CD4-positive, alpha-beta T cell (primary cell): ENCODE results near the gene SLMAP. TPM values are rescaled to one million over a fixed set of nuclear protein-coding genes. Genes with fewer than 3 reads are reported as not detected.

ENCODE experiments used
- ATAC-seq: fragments of 200-7000 bp; cut with Tn5 transposase; one replicate; pipeline ENCODE4 v1.10.0; 2022; ENCODE audit warnings: mild to moderate bottlenecking; ENCODE audit not compliant: poor library complexity
- CTCF ChIA-PET: fragments of 350-600 bp; sonication (Branson Sonifier 250); formaldehyde crosslinking; loops from one replicate; lab custom pipeline; 2021; ENCODE audit warnings: antibody characterized with exemption, inconsistent platforms; lab: Charles Lee
- POLR2A ChIA-PET: fragments of 350-600 bp; sonication (Branson Sonifier 250); formaldehyde crosslinking; loops from one replicate; lab custom pipeline; 2021; ENCODE audit warnings: antibody characterized with exemption, inconsistent platforms; lab: Charles Lee
- DNase-seq, 14 experiments: peaks; one replicate each; pipeline ENCODE4 v3.0.0-alpha.2; 2013 to 2020; ENCODE audit warnings: mixed read lengths in 2 of 14
- H3K27ac ChIP-seq, 2 donors: one replicate each; pipeline versions ENCODE4 v1.5.1 to v1.7.0; 2013; ENCODE audit warnings: low read length in 2 of 2, low read depth in 1 of 2, mild to moderate bottlenecking in 1 of 2
- H3K27me3 ChIP-seq, 2 experiments: 1 replicate in 1 of 2; 2 replicates in 1 of 2; pipeline versions ENCODE4 v1.6.1 to v1.7.0; 2013; ENCODE audit warnings: low read length in 2 of 2, control low read depth in 1 of 2, mild to moderate bottlenecking in 1 of 2, moderate library complexity in 1 of 2; ENCODE audit not compliant: insufficient read depth in 2 of 2, control insufficient read depth in 1 of 2
- H3K36me3 ChIP-seq: one replicate; pipeline ENCODE4 v1.6.1; 2013; ENCODE audit warnings: low read length, control low read depth; ENCODE audit not compliant: insufficient read depth
- H3K4me1 ChIP-seq: one replicate; pipeline ENCODE4 v1.6.1; 2013; ENCODE audit warnings: low read length, control low read depth; ENCODE audit not compliant: insufficient read depth
- H3K4me3 ChIP-seq: one replicate; pipeline ENCODE4 v1.5.1; 2013; ENCODE audit warnings: mild to moderate bottlenecking, low read length, moderate library complexity
- H3K9me3 ChIP-seq, 2 experiments: 1 replicate in 1 of 2; 2 replicates in 1 of 2; pipeline versions ENCODE4 v1.6.1 to v1.7.0; 2013; ENCODE audit warnings: low read length in 2 of 2, mild to moderate bottlenecking in 2 of 2, control low read depth in 1 of 2, moderate library complexity in 1 of 2; ENCODE audit not compliant: control insufficient read depth in 1 of 2, insufficient read depth in 1 of 2
- H3K27ac Mint-ChIP-seq: one replicate; pipeline ENCODE4 v1.8.0; 2020; ENCODE audit warnings: mixed read lengths
- H3K27me3 Mint-ChIP-seq: one replicate; pipeline ENCODE4 v1.8.0; 2021; ENCODE audit warnings: mixed read lengths
- H3K36me3 Mint-ChIP-seq: one replicate; pipeline ENCODE4 v1.8.0; 2021; ENCODE audit warnings: low read depth, mixed read lengths
- H3K4me1 Mint-ChIP-seq: one replicate; pipeline ENCODE4 v1.8.0; 2021; ENCODE audit warnings: low read depth, mixed read lengths
- H3K4me3 Mint-ChIP-seq: one replicate; pipeline ENCODE4 v1.8.0; 2020; ENCODE audit warnings: mild to moderate bottlenecking, mixed read lengths
- H3K9me3 Mint-ChIP-seq: one replicate; pipeline ENCODE4 v1.8.0; 2020; ENCODE audit warnings: mixed read lengths
- intact Hi-C, 2 experiments: fragments of 100-400 bp; cut with DNase I in 1 of 2; cut with micrococcal nuclease in 1 of 2; formaldehyde crosslinking; loops; one replicate each; pipeline versions ENCODE4 v1.15.1 to v1.9.0; 2023 to 2025; cut with DNase I, micrococcal nuclease
- total RNA-seq, 174 experiments: library from RNA in 2 of 174; stranded (reverse) in 2 of 174; gene quantifications; one replicate each; pipeline ENCODE4 v1.2.3 and lab custom pipeline; 2021 to 2026
- TF ChIP-seq, protein P1 (sequence below): fragments of 200-600 bp; IDR thresholded peaks from one replicate; pipeline ENCODE4 v1.8.0; 2022; ENCODE audit warnings: antibody characterized with exemption, mild to moderate bottlenecking

SLMAP gene
- total RNA-seq, 2 experiments from 2014 or later: 51.3 to 52.2 TPM

DNA sequence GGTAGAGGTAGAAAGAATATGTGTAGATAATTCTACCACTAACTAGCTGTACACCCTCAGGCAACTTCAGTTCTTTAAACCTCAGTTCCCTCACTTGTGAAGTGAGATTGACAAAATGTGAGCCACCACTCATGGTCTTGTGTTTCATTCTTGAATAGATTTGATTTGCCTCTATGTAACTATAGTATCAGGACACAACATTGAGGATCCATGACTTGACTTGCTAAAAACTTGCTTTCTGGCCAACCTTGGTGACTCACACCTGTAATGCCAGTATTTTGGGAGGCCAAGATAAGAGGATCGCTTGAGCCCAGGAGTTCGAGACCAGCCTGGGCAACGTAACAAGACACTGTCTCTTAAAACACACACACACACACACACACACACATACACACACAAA, 136.3 kb downstream of the SLMAP start:
- no peaks in the 10 kb centered on the region for H3K9me3 Mint-ChIP-seq
- H3K27ac Mint-ChIP-seq: no peak overlapping the region
- H3K36me3 Mint-ChIP-seq: peaks cover 36% of the 10 kb centered on the region
- Histone ChIP-seq H3K27me3 (no peaks in the 10 kb centered on the region), H3K9me3 (no peaks in the 10 kb centered on the region), H3K36me3 (peaks cover 20% of the 10 kb centered on the region), H3K27ac (no peak overlapping the region), H3K4me1 (no peaks in the 10 kb centered on the region), H3K4me3 (no peak overlapping the region)
- no peak overlapping the region for H3K4me3 Mint-ChIP-seq
- ATAC-seq (no peak), DNase-seq (no peak)
- POLR2A ChIA-PET: no interaction called here
- CTCF ChIA-PET: no interaction called here
- H3K4me1 Mint-ChIP-seq: no peaks in the 10 kb centered on the region
- intact Hi-C loops: no loop called here
- TF ChIP-seq, protein P1, sequence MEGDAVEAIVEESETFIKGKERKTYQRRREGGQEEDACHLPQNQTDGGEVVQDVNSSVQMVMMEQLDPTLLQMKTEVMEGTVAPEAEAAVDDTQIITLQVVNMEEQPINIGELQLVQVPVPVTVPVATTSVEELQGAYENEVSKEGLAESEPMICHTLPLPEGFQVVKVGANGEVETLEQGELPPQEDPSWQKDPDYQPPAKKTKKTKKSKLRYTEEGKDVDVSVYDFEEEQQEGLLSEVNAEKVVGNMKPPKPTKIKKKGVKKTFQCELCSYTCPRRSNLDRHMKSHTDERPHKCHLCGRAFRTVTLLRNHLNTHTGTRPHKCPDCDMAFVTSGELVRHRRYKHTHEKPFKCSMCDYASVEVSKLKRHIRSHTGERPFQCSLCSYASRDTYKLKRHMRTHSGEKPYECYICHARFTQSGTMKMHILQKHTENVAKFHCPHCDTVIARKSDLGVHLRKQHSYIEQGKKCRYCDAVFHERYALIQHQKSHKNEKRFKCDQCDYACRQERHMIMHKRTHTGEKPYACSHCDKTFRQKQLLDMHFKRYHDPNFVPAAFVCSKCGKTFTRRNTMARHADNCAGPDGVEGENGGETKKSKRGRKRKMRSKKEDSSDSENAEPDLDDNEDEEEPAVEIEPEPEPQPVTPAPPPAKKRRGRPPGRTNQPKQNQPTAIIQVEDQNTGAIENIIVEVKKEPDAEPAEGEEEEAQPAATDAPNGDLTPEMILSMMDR: no peak
- H3K27me3 Mint-ChIP-seq: no peaks in the 10 kb centered on the region

GRCh38 chr3:57893156-57893555, 137.0 kb downstream of the SLMAP start:
- no peak overlapping the region for H3K27ac ChIP-seq
- H3K4me1 Mint-ChIP-seq: no peaks in the 10 kb centered on the region
- intact Hi-C loops: no loop called here
- TF ChIP-seq, protein P1: no peak
- peaks cover 21% of the 10 kb centered on the region for H3K36me3 ChIP-seq
- H3K9me3 ChIP-seq: no peaks in the 10 kb centered on the region
- H3K4me3 ChIP-seq: no peak overlapping the region
- H3K9me3 Mint-ChIP-seq: no peaks in the 10 kb centered on the region
- peaks cover 37% of the 10 kb centered on the region for H3K36me3 Mint-ChIP-seq
- no peak overlapping the region for H3K27ac Mint-ChIP-seq
- POLR2A ChIA-PET: no interaction called here
- DNase-seq (no peak), ATAC-seq (no peak)
- H3K27me3 ChIP-seq: no peaks in the 10 kb centered on the region
- CTCF ChIA-PET: no interaction called here
- no peaks in the 10 kb centered on the region for H3K27me3 Mint-ChIP-seq
- no peaks in the 10 kb centered on the region for H3K4me1 ChIP-seq
- no peak overlapping the region for H3K4me3 Mint-ChIP-seq

GRCh38 chr3:57893668-57894067, 137.6 kb downstream of the SLMAP start:
- ATAC-seq: no peak
- H3K9me3 Mint-ChIP-seq: no peaks in the 10 kb centered on the region
- intact Hi-C loops: no loop called here
- Histone ChIP-seq H3K9me3 (no peaks in the 10 kb centered on the region), H3K36me3 (peaks cover 24% of the 10 kb centered on the region), H3K27me3 (no peaks in the 10 kb centered on the region), H3K27ac (no peak overlapping the region), H3K4me3 (no peak overlapping the region), H3K4me1 (no peaks in the 10 kb centered on the region)
- DNase-seq: no peak
- TF ChIP-seq, protein P1: no peak
- H3K27ac Mint-ChIP-seq: no peak overlapping the region
- H3K27me3 Mint-ChIP-seq: no peaks in the 10 kb centered on the region
- POLR2A ChIA-PET: no interaction called here
- H3K36me3 Mint-ChIP-seq: peaks cover 43% of the 10 kb centered on the region
- H3K4me3 Mint-ChIP-seq: no peak overlapping the region
- H3K4me1 Mint-ChIP-seq: no peaks in the 10 kb centered on the region
- CTCF ChIA-PET: no interaction called here
